Neutrophil (primary cell): Measurements from ENCODE around the gene SLC39A11.
"Not testable (repeated sequence)": the region's sequence is repeated elsewhere in the genome, so short reads cannot be mapped to it uniquely, and the experiment has no call there.

Experiments used
- H3K27ac ChIP-seq: fragments of 200-600 bp; sonication (generic); 2 replicates; pipeline ENCODE4 v1.5.1; 2016; ENCODE audit warnings: mild to moderate bottlenecking, moderate library complexity
- H3K27me3 ChIP-seq: fragments of 200-600 bp; sonication (generic); 2 replicates; pipeline ENCODE4 v1.6.0; 2016; ENCODE audit warnings: mild to moderate bottlenecking
- H3K36me3 ChIP-seq: fragments of 200-600 bp; sonication (generic); 2 replicates; pipeline ENCODE4 v1.5.1; 2017
- H3K4me1 ChIP-seq, 2 experiments: fragments of 200-600 bp in 1 of 2; sonication (generic) in 1 of 2; 1 replicate in 1 of 2; 2 replicates in 1 of 2; pipeline versions ENCODE4 v1.5.1 to v1.6.1; 2013 to 2016; ENCODE audit warnings: low read depth in 1 of 2, low read length in 1 of 2, mild to moderate bottlenecking in 1 of 2, moderate library complexity in 1 of 2; ENCODE audit not compliant: control insufficient read depth in 1 of 2, insufficient read depth in 1 of 2
- H3K4me3 ChIP-seq, 2 experiments: fragments of 200-600 bp in 1 of 2; sonication (generic) in 1 of 2; 1 replicate in 1 of 2; 2 replicates in 1 of 2; pipeline ENCODE4 v1.5.1; 2013 to 2016; ENCODE audit warnings: low read depth in 1 of 2, low read length in 1 of 2, mild to moderate bottlenecking in 1 of 2, moderate library complexity in 1 of 2
- H3K9me3 ChIP-seq: fragments of 200-600 bp; sonication (generic); 2 replicates; pipeline ENCODE4 v1.5.1; 2016
- TF ChIP-seq, protein P1 (sequence below): fragments of 200-600 bp; sonication (generic); IDR thresholded peaks from 2 replicates; pipeline ENCODE4 v1.5.1; 2016; ENCODE audit warnings: antibody characterized with exemption

SLC39A11 gene

DNA sequence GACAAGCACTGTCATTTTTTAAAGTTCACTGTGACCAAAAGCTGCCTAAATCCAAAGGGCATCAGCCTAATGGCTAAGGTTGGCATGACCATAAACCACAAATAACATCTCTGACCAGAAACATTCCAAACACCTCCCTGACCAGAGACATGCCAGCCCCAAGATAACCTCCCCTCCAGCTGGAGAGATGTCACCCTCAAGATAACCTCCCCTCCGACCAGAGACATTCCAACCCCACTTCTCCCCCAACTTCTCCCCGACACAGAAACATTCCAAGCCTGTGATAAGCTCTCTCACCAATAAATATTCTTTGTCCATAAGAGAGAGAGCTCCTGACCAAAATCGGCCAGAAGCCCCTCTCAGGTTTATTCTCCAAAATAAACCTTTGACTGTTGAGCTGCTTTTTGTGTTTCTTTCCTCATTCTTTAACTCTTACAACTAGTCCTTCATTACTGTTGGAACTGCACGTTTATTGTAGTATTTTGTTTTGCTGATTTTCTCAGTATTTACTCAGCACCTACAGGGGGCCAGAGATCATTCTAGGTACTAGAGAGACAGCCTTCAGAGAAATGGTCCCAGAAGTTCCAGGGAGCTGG is 325.6 kb downstream of the SLC39A11 start:
- no peaks in the 10 kb centered on the region for H3K9me3 ChIP-seq
- TF ChIP-seq, protein P1, sequence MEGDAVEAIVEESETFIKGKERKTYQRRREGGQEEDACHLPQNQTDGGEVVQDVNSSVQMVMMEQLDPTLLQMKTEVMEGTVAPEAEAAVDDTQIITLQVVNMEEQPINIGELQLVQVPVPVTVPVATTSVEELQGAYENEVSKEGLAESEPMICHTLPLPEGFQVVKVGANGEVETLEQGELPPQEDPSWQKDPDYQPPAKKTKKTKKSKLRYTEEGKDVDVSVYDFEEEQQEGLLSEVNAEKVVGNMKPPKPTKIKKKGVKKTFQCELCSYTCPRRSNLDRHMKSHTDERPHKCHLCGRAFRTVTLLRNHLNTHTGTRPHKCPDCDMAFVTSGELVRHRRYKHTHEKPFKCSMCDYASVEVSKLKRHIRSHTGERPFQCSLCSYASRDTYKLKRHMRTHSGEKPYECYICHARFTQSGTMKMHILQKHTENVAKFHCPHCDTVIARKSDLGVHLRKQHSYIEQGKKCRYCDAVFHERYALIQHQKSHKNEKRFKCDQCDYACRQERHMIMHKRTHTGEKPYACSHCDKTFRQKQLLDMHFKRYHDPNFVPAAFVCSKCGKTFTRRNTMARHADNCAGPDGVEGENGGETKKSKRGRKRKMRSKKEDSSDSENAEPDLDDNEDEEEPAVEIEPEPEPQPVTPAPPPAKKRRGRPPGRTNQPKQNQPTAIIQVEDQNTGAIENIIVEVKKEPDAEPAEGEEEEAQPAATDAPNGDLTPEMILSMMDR: no peak

DNA sequence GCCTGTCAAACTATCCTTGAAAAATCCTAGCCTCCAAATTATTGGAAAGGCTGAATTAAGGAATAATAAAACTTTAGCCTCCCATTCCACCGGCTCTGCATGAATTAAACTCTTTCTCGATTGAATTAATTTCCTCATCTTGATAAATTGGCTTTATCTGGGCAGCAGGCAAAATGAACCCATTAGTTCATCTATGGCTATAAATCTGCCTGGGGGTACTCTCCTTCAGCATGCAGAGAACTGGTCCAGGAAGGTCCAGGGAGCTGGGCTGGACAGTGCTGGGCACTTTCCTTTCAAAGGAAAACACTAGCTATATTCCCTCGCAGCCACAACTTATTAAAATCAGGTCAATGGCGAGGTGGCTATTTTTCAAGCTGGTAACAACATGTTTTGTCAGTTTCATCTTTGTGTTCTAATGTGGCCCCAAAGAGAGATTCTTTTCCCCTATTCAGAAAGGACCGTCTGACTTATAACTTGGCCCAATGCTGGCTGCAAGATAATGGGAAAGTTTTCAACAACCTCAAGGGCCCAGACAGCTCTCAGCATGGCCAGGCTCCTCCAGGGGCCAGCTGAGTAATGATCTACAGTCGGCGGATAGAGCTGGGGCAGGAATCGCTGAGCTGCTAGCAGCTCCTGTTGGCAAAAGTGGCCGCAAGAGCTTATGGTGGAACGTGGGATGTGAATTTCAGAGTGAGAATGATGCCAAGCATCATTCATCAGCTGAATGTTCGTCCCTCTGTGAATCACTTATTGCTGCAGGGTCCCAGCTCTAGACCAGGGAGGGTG is 326.9 kb downstream of the SLC39A11 start:
- TF ChIP-seq, protein P1: no peak
- Histone ChIP-seq H3K36me3 (peaks cover 6% of the 10 kb centered on the region), H3K9me3 (no peaks in the 10 kb centered on the region), H3K27ac (no peak overlapping the region), H3K4me1 (no peaks in the 10 kb centered on the region), H3K4me3 (no peak overlapping the region), H3K27me3 (no peaks in the 10 kb centered on the region)

More for the DNA sequence above, 325.6 kb downstream of the SLC39A11 start:
- H3K36me3 ChIP-seq: peaks cover 6% of the 10 kb centered on the region
- H3K4me1 ChIP-seq: no peaks in the 10 kb centered on the region
- no peak overlapping the region for H3K27ac ChIP-seq
- no peak overlapping the region for H3K4me3 ChIP-seq
- no peaks in the 10 kb centered on the region for H3K27me3 ChIP-seq

DNA sequence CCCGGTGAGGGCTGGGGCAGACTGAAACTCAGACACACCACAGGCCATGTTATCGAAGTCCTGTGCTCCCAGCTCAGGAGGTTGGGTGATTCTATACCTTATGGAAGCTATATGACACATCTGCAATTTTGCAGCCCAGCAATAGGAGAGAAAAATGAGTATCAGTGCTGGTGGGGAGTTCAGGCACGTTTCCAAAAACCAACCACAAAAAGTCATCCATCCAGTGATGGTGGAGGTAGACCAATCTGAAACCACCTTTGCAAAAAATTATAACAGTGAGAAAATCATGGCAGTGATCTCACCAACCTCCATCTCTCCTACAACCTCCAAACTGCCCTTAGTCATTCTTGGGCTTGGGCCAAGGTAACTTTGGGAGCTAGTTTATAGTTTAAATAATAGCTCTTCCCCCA is 327.9 kb downstream of the SLC39A11 start:
- Histone ChIP-seq H3K9me3 (no peaks in the 10 kb centered on the region), H3K4me1 (no peaks in the 10 kb centered on the region), H3K4me3 (no peak overlapping the region), H3K36me3 (peaks cover 6% of the 10 kb centered on the region), H3K27ac (no peak overlapping the region), H3K27me3 (no peaks in the 10 kb centered on the region)
- TF ChIP-seq, protein P1: no peak

DNA sequence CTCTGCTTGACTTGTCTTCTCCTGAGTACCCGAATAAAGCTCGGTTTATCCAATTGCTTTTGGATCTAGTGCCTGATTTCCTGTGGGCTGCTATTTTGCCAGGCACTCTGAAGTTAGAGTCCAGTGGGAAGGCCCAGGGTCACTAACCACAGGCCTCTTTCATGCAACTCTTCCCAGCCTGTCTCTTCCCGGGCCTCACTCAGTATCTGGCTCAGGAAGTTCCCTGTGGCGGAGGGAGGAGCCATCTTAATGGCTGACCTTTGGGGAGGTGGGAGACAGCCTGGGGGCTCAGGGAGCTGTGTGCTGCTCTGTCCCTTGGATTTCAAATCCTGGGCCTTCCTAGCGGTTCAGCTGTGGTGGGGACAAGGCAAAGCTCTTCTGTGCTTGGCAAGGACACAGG is 328.5 kb downstream of the SLC39A11 start:
- Histone ChIP-seq H3K4me1 (no peaks in the 10 kb centered on the region), H3K4me3 (no peak overlapping the region), H3K36me3 (peaks cover 6% of the 10 kb centered on the region), H3K27ac (no peak overlapping the region), H3K27me3 (no peaks in the 10 kb centered on the region), H3K9me3 (no peaks in the 10 kb centered on the region)
- TF ChIP-seq, protein P1: no peak

DNA sequence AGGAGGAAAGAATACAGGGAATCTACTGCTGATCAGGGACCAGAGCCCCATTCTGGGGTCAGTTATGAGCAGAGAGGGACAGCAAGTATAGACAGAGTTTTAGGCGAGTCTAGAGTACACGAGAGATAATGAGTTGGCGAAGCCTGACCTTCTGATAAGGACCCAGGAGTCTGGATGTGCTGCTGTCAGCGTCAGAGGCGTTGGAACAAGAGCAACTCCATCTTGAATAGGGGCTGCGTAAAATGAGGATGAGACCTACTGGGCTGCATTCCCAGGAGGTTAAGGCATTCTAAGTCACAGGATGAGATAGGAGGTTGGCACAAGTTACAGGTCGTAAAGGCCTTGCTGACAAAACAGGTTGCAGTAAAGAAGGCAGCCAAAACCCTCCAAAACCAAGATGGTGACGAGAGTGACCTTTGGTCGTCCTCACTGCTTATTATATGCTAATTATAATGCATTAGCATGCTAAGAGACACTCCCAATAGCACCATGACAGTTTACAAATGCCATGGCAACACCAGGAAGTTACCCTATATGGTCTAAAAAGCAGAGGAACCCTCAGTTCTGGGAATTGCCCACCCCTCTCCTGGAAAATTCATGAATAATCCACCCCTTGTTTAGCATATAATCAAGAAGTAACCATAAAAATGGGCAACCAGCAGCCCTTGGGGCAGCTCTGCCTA is 330.5 kb downstream of the SLC39A11 start:
- not testable (repeated sequence) for H3K27me3 ChIP-seq, H3K9me3 ChIP-seq, H3K36me3 ChIP-seq, H3K27ac ChIP-seq, H3K4me3 ChIP-seq, H3K4me1 ChIP-seq

DNA sequence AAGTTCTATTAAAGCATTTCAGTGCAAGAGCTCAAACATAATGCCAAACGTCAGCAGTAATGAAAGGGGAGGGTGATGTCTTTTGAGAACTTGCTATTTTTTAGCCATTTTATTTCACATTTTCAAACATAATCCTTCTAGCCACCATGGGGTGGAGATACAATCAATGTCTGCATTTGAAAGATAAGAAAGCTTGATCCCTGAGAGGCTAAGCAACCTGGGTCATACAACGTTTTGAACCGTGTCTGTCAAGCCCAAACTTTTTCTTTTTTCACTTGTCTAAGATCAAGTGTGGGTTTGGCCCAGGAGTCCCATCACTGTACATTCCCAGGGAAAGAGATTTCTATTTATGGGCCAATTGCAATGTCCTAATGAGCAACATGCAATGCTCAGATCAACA is 331.1 kb downstream of the SLC39A11 start:
- Histone ChIP-seq H3K36me3 (no peaks in the 10 kb centered on the region), H3K4me1 (no peaks in the 10 kb centered on the region), H3K9me3 (no peaks in the 10 kb centered on the region), H3K27ac (no peak overlapping the region), H3K4me3 (no peak overlapping the region), H3K27me3 (no peaks in the 10 kb centered on the region)
- TF ChIP-seq, protein P1: no peak
